Small intestine (tissue), 7 donors: ENCODE results near the gene PCNT. TPM values are rescaled to one million over a fixed set of nuclear protein-coding genes. Genes with fewer than 3 reads are reported as not detected.

Source experiments
- DNase-seq, 2 donors: peaks; one replicate each; pipeline versions ENCODE4 v3.0.0 to v3.0.0-alpha.2; 2013
- FAIRE-seq: peaks from 2 replicates; lab custom pipeline; 2012; peaks lifted over from hg19 to GRCh38; lab: Jason Lieb, UNC
- H3K27ac ChIP-seq, 3 donors: one replicate each; pipeline ENCODE4 v1.5.1; 2013; ENCODE audit warnings: low read length in 2 of 3, mild to moderate bottlenecking in 2 of 3, control low read depth in 1 of 3, inconsistent platforms in 1 of 3, low read depth in 1 of 3, moderate library complexity in 1 of 3
- H3K27me3 ChIP-seq, 3 donors: one replicate each; pipeline ENCODE4 v1.6.1; 2013; ENCODE audit warnings: low read length in 3 of 3, inconsistent platforms in 1 of 3; ENCODE audit not compliant: control insufficient read depth in 3 of 3, insufficient read depth in 3 of 3
- H3K36me3 ChIP-seq, 3 donors: one replicate each; pipeline ENCODE4 v1.6.1; 2013; ENCODE audit warnings: low read length in 3 of 3, inconsistent platforms in 1 of 3, low read depth in 1 of 3, mild to moderate bottlenecking in 1 of 3, moderate library complexity in 1 of 3; ENCODE audit not compliant: control insufficient read depth in 3 of 3, insufficient read depth in 2 of 3
- H3K4me1 ChIP-seq, 3 donors: one replicate each; pipeline ENCODE4 v1.6.1; 2013; ENCODE audit warnings: low read length in 2 of 3, inconsistent platforms in 1 of 3, low read depth in 1 of 3, mild to moderate bottlenecking in 1 of 3, moderate library complexity in 1 of 3; ENCODE audit not compliant: control insufficient read depth in 3 of 3, insufficient read depth in 2 of 3
- H3K4me3 ChIP-seq, 3 donors: one replicate each; pipeline ENCODE4 v1.5.1; 2013; ENCODE audit warnings: low read length in 3 of 3, control low read depth in 1 of 3, inconsistent platforms in 1 of 3, low read depth in 1 of 3, mild to moderate bottlenecking in 1 of 3, moderate library complexity in 1 of 3
- H3K9me3 ChIP-seq, 2 donors: one replicate each; pipeline ENCODE4 v1.6.1; 2013; ENCODE audit warnings: low read depth in 1 of 2, low read length in 1 of 2; ENCODE audit not compliant: control insufficient read depth in 2 of 2, insufficient read depth in 1 of 2
- WGBS, 3 donors: extraction: QIAGEN DNeasy Blood & Tissue Kit; methylation state at CpG; one replicate each; pipeline ENCODE4 v1.1.7; 2013; 5-methylcytosine and 5-hydroxymethylcytosine counted together
- polyA plus RNA-seq, 4 donors: library from polyadenylated mRNA; stranded (reverse) in 3 of 4; unstranded in 1 of 4; fragments of 200-250 nt in 3 of 4; fragments of 120-200 nt in 1 of 4; gene quantifications; one replicate each; pipeline versions ENCODE4 v1.2.1 to v1.2.3, GENCODE V29; 2013
- donor health status: healthy with polysubstance abuse.
- donor health status: control.
- donor health status: control.
- donor health status: Bipolar disorder and iron deficiency.
- donor health status: healthy.

PCNT gene
- polyA plus RNA-seq, 4 donors: 9.2 to 15.4 (median 12.9) TPM

- Histone ChIP-seq H3K27ac (no peak overlapping the region), H3K9me3 (no peaks in the 10 kb centered on the region), H3K4me3 (no peak overlapping the region), H3K36me3 (peaks cover 0 to 25% (median 6%) of the 10 kb centered on the region in 3 donors), H3K27me3 (no peaks in the 10 kb centered on the region), H3K4me1 (no peaks in the 10 kb centered on the region)
- FAIRE-seq: no peak
- 92 to 97% (median 94%) methylated on average over 32 of the region's 32 CpGs for WGBS, 3 donors
- no peak for DNase-seq
These were observed 85.9 kb downstream of the PCNT start for GRCh38 chr21:46409641-46410406.

GRCh38 chr21:46410516-46410915, 86.6 kb downstream of the PCNT start:
- Histone ChIP-seq H3K4me3 (no peak overlapping the region), H3K9me3 (no peaks in the 10 kb centered on the region), H3K36me3 (peaks cover 0 to 25% (median 6%) of the 10 kb centered on the region in 3 donors), H3K27ac (no peak overlapping the region), H3K27me3 (no peaks in the 10 kb centered on the region), H3K4me1 (no peaks in the 10 kb centered on the region)
- WGBS, 3 donors: 96% methylated on average over 9 of the region's 9 CpGs
- DNase-seq (no peak), FAIRE-seq (no peak)

GRCh38 chr21:46411236-46411635, 87.3 kb downstream of the PCNT start:
- FAIRE-seq: no peak

GRCh38 chr21:46411691-46412090, 87.7 kb downstream of the PCNT start:
- DNase-seq: no peak
- 90 to 97% (median 91%) methylated on average over 25 to 31 of the region's 31 CpGs for WGBS, 3 donors
- Histone ChIP-seq H3K27ac (no peak overlapping the region), H3K4me1 (no peaks in the 10 kb centered on the region), H3K36me3 (peaks cover under 1 to 34% (median 11%) of the 10 kb centered on the region in 3 donors), H3K4me3 (no peak overlapping the region), H3K27me3 (no peaks in the 10 kb centered on the region), H3K9me3 (no peaks in the 10 kb centered on the region)
- no peak for FAIRE-seq

More at GRCh38 chr21:46411236-46411635, 87.3 kb downstream of the PCNT start:
- no peak overlapping the region for H3K27ac ChIP-seq
- no peak for DNase-seq
- no peaks in the 10 kb centered on the region for H3K9me3 ChIP-seq
- 93 to 98% (median 94%) methylated on average over 17 of the region's 17 CpGs for WGBS, 3 donors
- H3K4me3 ChIP-seq: no peak overlapping the region
- no peaks in the 10 kb centered on the region for H3K4me1 ChIP-seq
- no peaks in the 10 kb centered on the region for H3K27me3 ChIP-seq
- peaks cover 0 to 30% (median 11%) of the 10 kb centered on the region in 3 donors for H3K36me3 ChIP-seq

- no peak overlapping the region for H3K27ac ChIP-seq
- DNase-seq: no peak
- 85 to 91% (median 90%) methylated on average over 22 to 38 of the region's 39 CpGs for WGBS, 3 donors
- FAIRE-seq: no peak
- no peaks in the 10 kb centered on the region for H3K4me1 ChIP-seq
- no peaks in the 10 kb centered on the region for H3K27me3 ChIP-seq
- H3K9me3 ChIP-seq: no peaks in the 10 kb centered on the region
- peaks cover 3 to 44% (median 11%) of the 10 kb centered on the region in 3 donors for H3K36me3 ChIP-seq
- no peak overlapping the region for H3K4me3 ChIP-seq
These were observed 88.8 kb downstream of the PCNT start for GRCh38 chr21:46412521-46413364.

GRCh38 chr21:46413365-46413696, 89.4 kb downstream of the PCNT start:
- DNase-seq: no peak
- H3K27me3 ChIP-seq: no peaks in the 10 kb centered on the region
- H3K9me3 ChIP-seq: no peaks in the 10 kb centered on the region
- no peak overlapping the region for H3K4me3 ChIP-seq
- no peak for FAIRE-seq
- WGBS, 3 donors: 87 to 92% (median 89%) methylated on average over 9 of the region's 9 CpGs
- peaks cover 4 to 46% (median 12%) of the 10 kb centered on the region in 3 donors for H3K36me3 ChIP-seq
- H3K4me1 ChIP-seq: no peaks in the 10 kb centered on the region
- no peak overlapping the region for H3K27ac ChIP-seq

GRCh38 chr21:46414965-46415275, 91.0 kb downstream of the PCNT start:
- no peak for DNase-seq
- H3K36me3 ChIP-seq: peaks cover 8 to 57% (median 14%) of the 10 kb centered on the region in 3 donors

GRCh38 chr21:46416551-46416950, 92.6 kb downstream of the PCNT start:
- H3K4me3 ChIP-seq: no peak overlapping the region
- DNase-seq (no peak), FAIRE-seq (no peak)
- no peak overlapping the region for H3K27ac ChIP-seq
- H3K36me3 ChIP-seq: peaks cover 8 to 59% (median 8%) of the 10 kb centered on the region in 3 donors
- no peaks in the 10 kb centered on the region for H3K4me1 ChIP-seq
- no peaks in the 10 kb centered on the region for H3K9me3 ChIP-seq
- H3K27me3 ChIP-seq: no peaks in the 10 kb centered on the region
- 93 to 96% (median 93%) methylated on average over 20 of the region's 20 CpGs for WGBS, 3 donors

More at GRCh38 chr21:46414965-46415275, 91.0 kb downstream of the PCNT start:
- no peak overlapping the region for H3K27ac ChIP-seq
- no peak overlapping the region for H3K4me3 ChIP-seq
- H3K27me3 ChIP-seq: no peaks in the 10 kb centered on the region
- no peak for FAIRE-seq
- 96 to 99% (median 96%) methylated on average over 13 of the region's 13 CpGs for WGBS, 3 donors
- no peaks in the 10 kb centered on the region for H3K4me1 ChIP-seq
- no peaks in the 10 kb centered on the region for H3K9me3 ChIP-seq
